Psoas muscle (tissue), 8 donors: ENCODE data around the gene CASP1. TPM values are rescaled to one million over a fixed set of nuclear protein-coding genes. Genes with fewer than 3 reads are reported as not detected.
A peak's percentile ranks its signal among the peaks of the same experiment; 100 is the strongest.
"Not testable (repeated sequence)": the region's sequence is repeated elsewhere in the genome, so short reads cannot be mapped to it uniquely, and the experiment has no call there.

ENCODE experiments used
- ATAC-seq, 4 donors: fragments of 200-7000 bp; cut with Tn5 transposase; one replicate each; pipeline ENCODE4 v1.9.1; 2020; ENCODE audit warnings: moderate library complexity in 3 of 4, mild to moderate bottlenecking in 2 of 4
- DNase-seq, 2 donors: peaks; one replicate each; pipeline ENCODE4 v3.0.0-alpha.2; 2020
- H3K27ac ChIP-seq: fragments of 200-600 bp; one replicate; pipeline ENCODE4 v1.8.0; 2022
- H3K27me3 ChIP-seq, 3 donors: fragments of 200-600 bp in 1 of 3; one replicate each; pipeline versions ENCODE4 v1.6.1 to v1.8.0; 2013 to 2022; ENCODE audit warnings: low read length in 2 of 3, mild to moderate bottlenecking in 2 of 3, moderate library complexity in 1 of 3; ENCODE audit not compliant: insufficient read depth in 3 of 3
- H3K36me3 ChIP-seq, 2 donors: fragments of 200-600 bp in 1 of 2; one replicate each; pipeline versions ENCODE4 v1.6.1 to v1.8.0; 2013 to 2022; ENCODE audit warnings: low read depth in 1 of 2, mild to moderate bottlenecking in 1 of 2, moderate library complexity in 1 of 2; ENCODE audit not compliant: insufficient read depth in 1 of 2
- H3K4me1 ChIP-seq: fragments of 200-600 bp; one replicate; pipeline ENCODE4 v1.8.0; 2022
- H3K4me3 ChIP-seq: fragments of 200-600 bp; one replicate; pipeline ENCODE4 v1.8.0; 2022; ENCODE audit warnings: mild to moderate bottlenecking
- H3K9me3 ChIP-seq: fragments of 200-600 bp; one replicate; pipeline ENCODE4 v1.8.0; 2022
- CTCF ChIP-seq: fragments of 200-600 bp; IDR thresholded peaks from one replicate; pipeline ENCODE4 v1.8.0; 2022; ENCODE audit warnings: antibody characterized with exemption
- WGBS, 3 donors: extraction: QIAGEN DNeasy Blood & Tissue Kit; methylation state at CpG; one replicate each; pipeline versions ENCODE4 v1.1.6 to v1.1.7; 2013; 5-methylcytosine and 5-hydroxymethylcytosine counted together
- intact Hi-C, 2 donors: fragments of 100-400 bp; cut with DNase I; formaldehyde crosslinking; loops; one replicate each; pipeline versions ENCODE4 v1.11.0 to v1.14.2; 2022
- polyA plus RNA-seq, 3 donors: library from polyadenylated mRNA; stranded (reverse); fragments of 200-250 nt; gene quantifications; one replicate each; pipeline ENCODE4 v1.2.3, GENCODE V29; 2013
- total RNA-seq, 4 donors: library from RNA; stranded (reverse); fragmentation: NEBNext Ultra II Directional in 2 of 4; extraction: Animal tissue kit (Norgen Biotek cat#: 25700) in 2 of 4; gene quantifications; one replicate each; pipeline versions ENCODE4 v1.2.1 to v1.2.4, GENCODE V29; 2021 to 2023
- donor health status: healthy with polysubstance abuse.
- donor health status: DM: no; HTN: no; CAD: no; lungs with moderate emphysema.
- donor health status: Bipolar disorder and iron deficiency.
- donor health status: healthy.
- donor health status: DM: yes; HTN: yes; CAD: no.
- donor health status: DM: no; HTN: no; CAD: no.
- donor health status: DM: no; HTN: no; CAD: no.
- donor health status: DM: yes; HTN: yes; CAD: no.

The CASP1 gene
- total and polyA plus RNA-seq, 7 donors = 1.6 to 10.2 (median 3.3) TPM

GRCh38 chr11:105040703-105041102, 5.8 kb upstream of the CASP1 start:
- intact Hi-C loops = no loop called here
- Histone ChIP-seq H3K9me3 (no peaks in the 10 kb centered on the region), H3K27me3 (no peaks in the 10 kb centered on the region), H3K4me1 (no peaks in the 10 kb centered on the region), H3K36me3 (no peaks in the 10 kb centered on the region), H3K4me3 (no peak overlapping the region), H3K27ac (no peak overlapping the region)
- 91 to 96% (median 95%) methylated on average over 2 of the region's 2 CpGs for WGBS, 3 donors
- no peak for ATAC-seq
- no peak for DNase-seq
- TF ChIP-seq CTCF = no peak

GRCh38 chr11:105034388-105034787, 556 bp downstream of the CASP1 start:
- ATAC-seq = peak in 2 of 4 donors; percentile 5 to 29
- H3K4me3 ChIP-seq = peak overlapping the region; percentile 58
- DNase-seq, H3K36me3 ChIP-seq, H3K27ac ChIP-seq, H3K27me3 ChIP-seq, H3K4me1 ChIP-seq, H3K9me3 ChIP-seq: not testable (repeated sequence)
- 59 to 73% (median 67%) methylated on average over 2 of the region's 2 CpGs for WGBS, 3 donors
- intact Hi-C loops = loop anchor here in 1 of 2 donors (10.0 kb wide), 1 partner anchor 130 kb away; no protein-coding TSS in a partner anchor

GRCh38 chr11:105033781-105034180, 1.2 kb downstream of the CASP1 start:
- ATAC-seq (no peak), DNase-seq (no peak)
- Histone ChIP-seq H3K9me3 (no peaks in the 10 kb centered on the region), H3K4me3 (peak overlapping the region; percentile 58), H3K27me3 (no peaks in the 10 kb centered on the region), H3K27ac (no peak overlapping the region), H3K4me1 (no peaks in the 10 kb centered on the region), H3K36me3 (peaks cover 3 to 10% of the 10 kb centered on the region in 2 donors)
- intact Hi-C loops = loop anchor here in 1 of 2 donors (10.0 kb wide), 1 partner anchor 131 kb away; no protein-coding TSS in a partner anchor
- WGBS, 3 donors = 75 to 87% (median 84%) methylated on average over 1 of the region's 1 CpG
- no peak for TF ChIP-seq CTCF

GRCh38 chr11:105033343-105033742, 1.6 kb downstream of the CASP1 start:
- H3K27me3 ChIP-seq = no peaks in the 10 kb centered on the region
- TF ChIP-seq CTCF = no peak
- WGBS, 3 donors = 77 to 89% (median 81%) methylated on average over 3 of the region's 3 CpGs
- H3K4me1 ChIP-seq = no peaks in the 10 kb centered on the region
- peak overlapping the region; percentile 58 for H3K4me3 ChIP-seq
- intact Hi-C loops = loop anchor here in 1 of 2 donors (10.0 kb wide), 1 partner anchor 131 kb away; no protein-coding TSS in a partner anchor
- H3K27ac ChIP-seq = no peak overlapping the region
- no peaks in the 10 kb centered on the region for H3K9me3 ChIP-seq
- H3K36me3 ChIP-seq = peaks cover 3 to 10% of the 10 kb centered on the region in 2 donors
- DNase-seq (no peak), ATAC-seq (no peak)

GRCh38 chr11:105032495-105032894, 2.4 kb downstream of the CASP1 start:
- H3K36me3 ChIP-seq = peaks cover 3 to 10% of the 10 kb centered on the region in 2 donors
- H3K4me1 ChIP-seq = no peaks in the 10 kb centered on the region
- no peaks in the 10 kb centered on the region for H3K27me3 ChIP-seq
- 77 to 91% (median 85%) methylated on average over 2 of the region's 2 CpGs for WGBS, 3 donors
- DNase-seq (no peak), ATAC-seq (no peak)
- H3K27ac ChIP-seq = no peak overlapping the region
- no peak for TF ChIP-seq CTCF
- peak overlapping the region; percentile 20 for H3K4me3 ChIP-seq
- no peaks in the 10 kb centered on the region for H3K9me3 ChIP-seq
- intact Hi-C loops = loop anchor here in 1 of 2 donors (10.0 kb wide), 1 partner anchor 132 kb away; no protein-coding TSS in a partner anchor
